IMR-90 (cell line): ENCODE measurements around the gene CARD19. TPM values are rescaled to one million over a fixed set of nuclear protein-coding genes. Genes with fewer than 3 reads are reported as not detected.

ENCODE experiments used
- ATAC-seq: fragments of 200-7000 bp; cut with Tn5 transposase; 2 replicates; pipeline ENCODE4 v1.9.1; 2020; ENCODE audit warnings: low read depth, mild to moderate bottlenecking, moderate library complexity
- BruUV-seq: library from RNA; stranded (reverse); fragments of 400-500 nt; replicated peaks from 2 replicates; lab custom pipeline; 2021; lab: Mats Ljungman, UMichigan
- CTCF ChIA-PET: fragments of 300-600 bp; formaldehyde crosslinking; extraction: SDS; loops from one replicate; lab custom pipeline; 2021; ENCODE audit warnings: antibody characterized with exemption; lab: Yijun Ruan, JAX
- POLR2A ChIA-PET: fragments of 300-600 bp; sonication (Branson Sonifier 250); formaldehyde crosslinking; loops from one replicate; lab custom pipeline; 2022; ENCODE audit warnings: antibody characterized with exemption; ENCODE audit not compliant: unreplicated experiment; lab: Charles Lee
- DNase-seq: peaks from one replicate; pipeline ENCODE4 v3.0.0; 2013
- H2AFZ ChIP-seq: replicated peaks from 2 replicates; pipeline ENCODE3; 2013; ENCODE audit warnings: low read length, mild to moderate bottlenecking; ENCODE audit not compliant: poor library complexity
- H2AK5ac ChIP-seq: 2 replicates; pipeline ENCODE4 v1.6.1; 2013; ENCODE audit warnings: low read depth, low read length, inconsistent platforms
- H2AK9ac ChIP-seq: replicated peaks from 2 replicates; pipeline ENCODE3; 2013; ENCODE audit warnings: mild to moderate bottlenecking, low read depth, low read length, moderate library complexity; ENCODE audit not compliant: poor library complexity
- H2BK120ac ChIP-seq: 2 replicates; pipeline ENCODE4 v1.6.1; 2013; ENCODE audit warnings: low read depth, low read length, inconsistent platforms
- H2BK15ac ChIP-seq: 3 replicates; pipeline ENCODE4 v1.6.1; 2013; ENCODE audit warnings: low read depth, low read length, inconsistent platforms
- H2BK20ac ChIP-seq: 2 replicates; pipeline ENCODE4 v1.6.1; 2013; ENCODE audit warnings: low read depth, mild to moderate bottlenecking, inconsistent platforms, low read length, moderate library complexity
- H2BK5ac ChIP-seq: 2 replicates; pipeline ENCODE4 v1.6.1; 2013; ENCODE audit warnings: mild to moderate bottlenecking, low read depth, low read length, inconsistent platforms; ENCODE audit not compliant: poor library complexity, severe bottlenecking
- H3K14ac ChIP-seq: replicated peaks from 2 replicates; pipeline ENCODE4 v1.6.1; 2013; ENCODE audit warnings: low read depth, low read length, inconsistent platforms
- H3K18ac ChIP-seq: 2 replicates; pipeline ENCODE4 v1.6.1; 2013; ENCODE audit warnings: low read depth, low read length, control low read depth
- H3K23ac ChIP-seq: 2 replicates; pipeline ENCODE4 v1.6.1; 2013; ENCODE audit warnings: low read depth, low read length, inconsistent platforms
- H3K27ac ChIP-seq: 2 replicates; pipeline ENCODE4 v1.5.1; 2013; ENCODE audit warnings: mild to moderate bottlenecking, control low read depth, low read length; ENCODE audit not compliant: insufficient read depth
- H3K27me3 ChIP-seq: 2 replicates; pipeline ENCODE4 v1.6.1; 2013; ENCODE audit warnings: low read length; ENCODE audit not compliant: control insufficient read depth, insufficient read depth
- H3K36me3 ChIP-seq: 2 replicates; pipeline ENCODE4 v1.6.1; 2013; ENCODE audit warnings: low read length, mixed read lengths; ENCODE audit not compliant: control insufficient read depth, insufficient read depth
- H3K4ac ChIP-seq: 2 replicates; pipeline ENCODE4 v1.6.1; 2013; ENCODE audit warnings: low read depth, low read length, inconsistent platforms
- H3K4me1 ChIP-seq: 2 replicates; pipeline ENCODE4 v1.6.1; 2013; ENCODE audit warnings: low read length, mixed read lengths; ENCODE audit not compliant: control insufficient read depth, insufficient read depth
- H3K4me2 ChIP-seq: 2 replicates; pipeline ENCODE4 v1.6.1; 2013; ENCODE audit warnings: low read depth, mild to moderate bottlenecking, control low read depth, low read length, moderate library complexity
- H3K4me3 ChIP-seq: 2 replicates; pipeline ENCODE4 v1.5.1; 2013; ENCODE audit warnings: low read depth, mild to moderate bottlenecking, control low read depth, low read length, moderate library complexity; ENCODE audit not compliant: insufficient read depth
- H3K56ac ChIP-seq: 2 replicates; pipeline ENCODE4 v1.6.1; 2013; ENCODE audit warnings: low read length, inconsistent platforms; ENCODE audit not compliant: insufficient read depth; ENCODE audit errors: extremely low read depth
- H3K79me1 ChIP-seq, 2 experiments: 2 replicates each; pipeline ENCODE4 v1.6.1; 2013; ENCODE audit warnings: low read length in 2 of 2, inconsistent platforms in 1 of 2, low read depth in 1 of 2
- H3K9ac ChIP-seq: 2 replicates; pipeline ENCODE4 v1.6.1; 2013; ENCODE audit warnings: low read depth, low read length, control low read depth
- H3K9me1 ChIP-seq: 2 replicates; pipeline ENCODE4 v1.6.1; 2013; ENCODE audit warnings: low read length, inconsistent platforms; ENCODE audit not compliant: insufficient read depth
- H3K9me3 ChIP-seq: 2 replicates; pipeline ENCODE4 v1.6.1; 2013; ENCODE audit warnings: low read length; ENCODE audit not compliant: control insufficient read depth, insufficient read depth
- H4K20me1 ChIP-seq: 2 replicates; pipeline ENCODE4 v1.6.1; 2013; ENCODE audit warnings: low read length, inconsistent platforms; ENCODE audit not compliant: insufficient read depth
- H4K5ac ChIP-seq: 2 replicates; pipeline ENCODE4 v1.6.1; 2013; ENCODE audit warnings: mild to moderate bottlenecking, low read depth, low read length, control low read depth
- H4K8ac ChIP-seq, 2 experiments: 2 replicates each; pipeline ENCODE4 v1.6.1; 2013; ENCODE audit warnings: low read depth in 2 of 2, low read length in 2 of 2, control low read depth in 1 of 2, inconsistent platforms in 1 of 2
- H4K91ac ChIP-seq: 2 replicates; pipeline ENCODE4 v1.6.1; 2013; ENCODE audit warnings: low read depth, low read length, inconsistent platforms; ENCODE audit not compliant: insufficient read depth
- RAD21 ChIP-seq: IDR thresholded peaks from 2 replicates; pipeline ENCODE4 v1.6.1; 2012; ENCODE audit warnings: low read length, improper control_type of control experiment
- WGBS, 2 experiments: methylation state at CpG; one replicate each; pipeline versions ENCODE4 v1.1.5 to v1.1.7; 2013; ENCODE audit warnings: missing lambda C conversion rate in 2 of 2; ENCODE audit not compliant: insufficient read length in 1 of 2; ENCODE audit errors: extremely low coverage in 2 of 2; 5-methylcytosine and 5-hydroxymethylcytosine counted together
- dilution Hi-C: fragments of 300-500 bp; cut with HindIII; formaldehyde crosslinking; loops from one replicate; pipeline ENCODE4 v1.14.3; 2018; ENCODE audit warnings: low sequenced_read_pairs; ENCODE audit not compliant: unreplicated experiment
- in situ Hi-C: fragments of 300-500 bp; cut with MboI; formaldehyde crosslinking; loops from 3 replicates; pipeline ENCODE4 v1.14.3; 2019; ENCODE audit warnings: low sequenced_read_pairs, inconsistent platforms, mixed read lengths
- intact Hi-C: fragments of 100-400 bp; cut with micrococcal nuclease; formaldehyde crosslinking; loops from 2 replicates; pipeline ENCODE4 v1.10.0; 2022
- polyA plus RNA-seq, 3 experiments: library from polyadenylated mRNA; depleted of rRNA; stranded (reverse); fragments of >200 nt; gene quantifications; 2 replicates each; pipeline ENCODE4 v1.2.3, GENCODE V29; 2012; ENCODE audit warnings: low replicate concordance in 1 of 3
- total RNA-seq: library from RNA; depleted of rRNA; stranded (reverse); fragments of >200 nt; gene quantifications from 2 replicates; pipeline ENCODE4 v1.2.3, GENCODE V29; 2012

Gene CARD19
- total and polyA plus RNA-seq, 2 of the 4 experiments (the other 2 are of a cell fraction), result 17.4 to 111 TPM

DNA sequence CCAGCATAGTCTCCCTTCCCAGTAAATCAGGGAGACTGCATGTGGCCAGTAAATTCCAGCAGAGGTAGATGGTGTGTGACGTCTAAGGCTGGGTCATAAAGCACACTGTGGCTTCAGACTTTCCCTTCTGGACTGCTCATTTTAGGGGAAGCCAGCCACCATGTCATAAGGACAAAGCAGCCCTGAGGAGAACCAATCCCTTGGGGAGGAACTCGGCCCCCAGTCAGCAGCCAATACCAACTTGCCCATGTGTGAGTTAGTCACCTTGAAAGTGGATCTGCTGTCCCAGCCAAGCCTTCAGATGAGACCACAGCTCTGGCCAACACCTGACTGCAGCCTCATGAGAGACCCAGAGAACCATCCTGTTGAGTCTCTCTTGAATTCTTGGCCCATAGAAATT, 52.7 kb downstream of the CARD19 start:
- H3K27me3 ChIP-seq, result no peaks in the 10 kb centered on the region
- no peak overlapping the region for H4K91ac ChIP-seq
- no peaks in the 10 kb centered on the region; a peak in 1 of 4 replicates for H3K79me1 ChIP-seq
- H3K23ac ChIP-seq, result no peak overlapping the region
- H4K20me1 ChIP-seq, result no peaks in the 10 kb centered on the region; the same call in 1 of the 2 replicates
- no peak overlapping the region for H2BK5ac ChIP-seq
- BruUV-seq, result no TSS peak
- H3K4me1 ChIP-seq, result peaks cover 7% of the 10 kb centered on the region
- no peak overlapping the region for H3K9ac ChIP-seq
- H3K36me3 ChIP-seq, result no peaks in the 10 kb centered on the region
- H3K14ac ChIP-seq, result no peak overlapping the region
- peaks cover 4% of the 10 kb centered on the region for H3K9me3 ChIP-seq
- no peak overlapping the region for H3K18ac ChIP-seq
- no CpG with 5 or more reads among the region's 2 CpGs for whole genome bisulfite sequencing, 2 experiments
- H4K8ac ChIP-seq, result no peak overlapping the region
- dilution Hi-C loops, result no loop called here
- H2AK9ac ChIP-seq, result no peak overlapping the region
- no peak overlapping the region for H3K56ac ChIP-seq
- no peak overlapping the region for H3K4me2 ChIP-seq
- no peak overlapping the region for H2BK20ac ChIP-seq
- H2BK15ac ChIP-seq, result no peak overlapping the region
- H2BK120ac ChIP-seq, result no peak overlapping the region
- H3K27ac ChIP-seq, result no peak overlapping the region
- no peak overlapping the region for H3K4ac ChIP-seq
- in situ Hi-C loops, result no loop called here
- no peak for ATAC-seq
- ChIA-PET POLR2A (no interaction called here), CTCF (no interaction called here)
- H4K5ac ChIP-seq, result no peak overlapping the region
- no peak for DNase-seq
- intact Hi-C loops, result no loop called here
- H2AFZ ChIP-seq, result no peak overlapping the region
- TF ChIP-seq RAD21, result no peak
- H3K9me1 ChIP-seq, result no peaks in the 10 kb centered on the region
- no peak overlapping the region for H3K4me3 ChIP-seq
- H2AK5ac ChIP-seq, result no peak overlapping the region
